Measurements from ENCODE around the gene SYNJ2. TPM values are rescaled to one million over a fixed set of nuclear protein-coding genes. Genes with fewer than 3 reads are reported as not detected.

Gene SYNJ2
- total RNA-seq, 1 experiment from 2014 or later: 24.5 TPM

DNA sequence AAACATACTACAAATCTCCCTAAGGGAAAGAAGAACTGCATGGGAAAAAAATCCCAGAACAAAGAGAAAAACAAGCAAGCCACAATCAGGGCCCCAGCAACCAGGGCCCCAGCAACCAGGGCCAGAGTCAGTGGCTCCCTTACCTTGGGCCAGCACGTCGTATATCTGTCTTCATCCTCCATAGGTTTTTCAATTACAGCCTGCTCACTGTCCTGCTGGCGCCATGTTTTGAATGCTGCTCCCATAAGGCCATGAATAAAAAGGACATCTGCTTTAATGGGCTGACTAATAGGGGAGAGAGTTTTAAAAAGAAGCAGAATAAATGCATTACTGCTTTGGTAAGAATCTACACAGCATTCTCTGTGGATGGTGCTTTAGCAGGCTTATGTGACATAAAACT lies 137.2 kb downstream of the SYNJ2 start:
- H2BK12ac ChIP-seq (ENCODE audit: insufficient read length, low read depth, low read length): no peak overlapping the region
- H3K4me1 ChIP-seq (ENCODE audit: insufficient read depth, low read length): no peaks in the 10 kb centered on the region
- H3T11ph ChIP-seq (ENCODE audit: low read length): no peak overlapping the region
- no peak overlapping the region for H4K91ac ChIP-seq (ENCODE audit: insufficient read length, low read depth, low read length)
- TF ChIP-seq, protein P1, sequence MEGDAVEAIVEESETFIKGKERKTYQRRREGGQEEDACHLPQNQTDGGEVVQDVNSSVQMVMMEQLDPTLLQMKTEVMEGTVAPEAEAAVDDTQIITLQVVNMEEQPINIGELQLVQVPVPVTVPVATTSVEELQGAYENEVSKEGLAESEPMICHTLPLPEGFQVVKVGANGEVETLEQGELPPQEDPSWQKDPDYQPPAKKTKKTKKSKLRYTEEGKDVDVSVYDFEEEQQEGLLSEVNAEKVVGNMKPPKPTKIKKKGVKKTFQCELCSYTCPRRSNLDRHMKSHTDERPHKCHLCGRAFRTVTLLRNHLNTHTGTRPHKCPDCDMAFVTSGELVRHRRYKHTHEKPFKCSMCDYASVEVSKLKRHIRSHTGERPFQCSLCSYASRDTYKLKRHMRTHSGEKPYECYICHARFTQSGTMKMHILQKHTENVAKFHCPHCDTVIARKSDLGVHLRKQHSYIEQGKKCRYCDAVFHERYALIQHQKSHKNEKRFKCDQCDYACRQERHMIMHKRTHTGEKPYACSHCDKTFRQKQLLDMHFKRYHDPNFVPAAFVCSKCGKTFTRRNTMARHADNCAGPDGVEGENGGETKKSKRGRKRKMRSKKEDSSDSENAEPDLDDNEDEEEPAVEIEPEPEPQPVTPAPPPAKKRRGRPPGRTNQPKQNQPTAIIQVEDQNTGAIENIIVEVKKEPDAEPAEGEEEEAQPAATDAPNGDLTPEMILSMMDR (conservative IDR thresholded peaks at IDR 0.05): no peak
- no peak overlapping the region for H2BK120ac ChIP-seq (ENCODE audit: low read depth, low read length, poor library complexity, severe bottlenecking)
- H3K27me3 ChIP-seq (ENCODE audit: insufficient read depth, low read length): no peaks in the 10 kb centered on the region
- no peak overlapping the region for H4K5ac ChIP-seq (ENCODE audit: insufficient read length, low read depth, low read length)
- no peak overlapping the region for H3K27ac Mint-ChIP-seq
- H3K14ac ChIP-seq (ENCODE audit: insufficient read depth, low read length): no peak overlapping the region
- no peak overlapping the region for H4K8ac ChIP-seq (replicated peaks; ENCODE audit: insufficient read length, low read depth, low read length)
- H3K79me2 ChIP-seq (ENCODE audit: insufficient read depth, low read length): no peaks in the 10 kb centered on the region
- H2BK15ac ChIP-seq (ENCODE audit: low read depth, low read length): no peak overlapping the region
- no peak overlapping the region for H2BK20ac ChIP-seq (ENCODE audit: low read depth, low read length, poor library complexity, severe bottlenecking)
- no peaks in the 10 kb centered on the region for H3K27me3 Mint-ChIP-seq (ENCODE audit: low read depth)
- H3K56ac ChIP-seq (ENCODE audit: insufficient read length, low read depth, low read length): no peak overlapping the region
- H3K79me1 ChIP-seq (ENCODE audit: insufficient read depth, low read depth, low read length, poor library complexity, severe bottlenecking): no peaks in the 10 kb centered on the region
- H2AFZ ChIP-seq (ENCODE audit: low read length): no peak overlapping the region
- H3K9me3 ChIP-seq (ENCODE audit: control insufficient read depth, low read depth, low read length): no peaks in the 10 kb centered on the region
- H3K4ac ChIP-seq (ENCODE audit: low read depth, low read length): no peak overlapping the region
- no CpG with 5 or more reads among the region's 3 CpGs for WGBS (ENCODE audit: extremely low coverage, insufficient read length, low lambda C conversion rate)
- H4K20me1 ChIP-seq (ENCODE audit: control insufficient read depth, insufficient read depth, insufficient read length): no peaks in the 10 kb centered on the region
- H3K36me3 Mint-ChIP-seq (ENCODE audit: insufficient read depth in 1 of 3, low read depth in 3 of 3): 0 out of 7 replicates have a peak, but pooled peaks cover 0 to 4% (median 0%) of the 10 kb centered on the region in 3 experiments
- H3K4me3 Mint-ChIP-seq: no peak overlapping the region
- no peak overlapping the region for H3K23ac ChIP-seq (ENCODE audit: insufficient read length, low read depth, low read length)
- no peaks in the 10 kb centered on the region for H3K23me2 ChIP-seq (ENCODE audit: insufficient read length, low read depth, low read length, poor library complexity, severe bottlenecking)
- H3K9me3 Mint-ChIP-seq: no peaks in the 10 kb centered on the region
- no peak overlapping the region for H3K9ac ChIP-seq (ENCODE audit: extremely low read depth, insufficient read length, low read length)
- no peak overlapping the region for H3K27ac ChIP-seq (ENCODE audit: insufficient read length, low read depth, low read length)
- DNase-seq: no peak
- no peak overlapping the region for H2BK5ac ChIP-seq (ENCODE audit: insufficient read length, low read length)
- H3K18ac ChIP-seq (ENCODE audit: insufficient read length, low read depth, low read length): no peak overlapping the region
- no peak overlapping the region for H3K4me2 ChIP-seq (ENCODE audit: insufficient read depth, insufficient read length, low read length)
- H2AK5ac ChIP-seq (ENCODE audit: insufficient read length, low read length): no peak overlapping the region
- 0 out of 4 replicates have a peak, but pooled peaks cover 0 to 2% of the 10 kb centered on the region in 2 experiments for H3K4me1 Mint-ChIP-seq
